ENCODE data around the gene LIPT2. TPM values are rescaled to one million over a fixed set of nuclear protein-coding genes. Genes with fewer than 3 reads are reported as not detected.

The LIPT2 gene
- polyA plus RNA-seq, 3 donors = 2.2 to 5.1 (median 4.4) TPM

- H3K9me3 ChIP-seq (replicated peaks in 1 of 2; ENCODE audit: control insufficient read depth in 1 of 2, insufficient read depth in 1 of 2, low read length in 2 of 2) = no peaks in the 10 kb centered on the region
- Mint-ChIP-seq H3K4me1 (peaks cover 21% of the 10 kb centered on the region), H3K27ac (peak overlapping the region in 1 of 7 donors; percentile 7), H3K36me3 (no peaks in the 10 kb centered on the region), H3K27me3 (ENCODE audit: low read depth in 3 of 3) (peaks cover 0 to 3% (median 0%) of the 10 kb centered on the region in 3 donors), H3K4me3 (no peak overlapping the region), H3K9me3 (peaks cover 0 to 2% (median 0%) of the 10 kb centered on the region in 7 donors)
- no peak overlapping the region for H2AFZ ChIP-seq (ENCODE audit: insufficient read depth, low read depth, low read length, poor library complexity, severe bottlenecking)
- TF ChIP-seq, protein P1, sequence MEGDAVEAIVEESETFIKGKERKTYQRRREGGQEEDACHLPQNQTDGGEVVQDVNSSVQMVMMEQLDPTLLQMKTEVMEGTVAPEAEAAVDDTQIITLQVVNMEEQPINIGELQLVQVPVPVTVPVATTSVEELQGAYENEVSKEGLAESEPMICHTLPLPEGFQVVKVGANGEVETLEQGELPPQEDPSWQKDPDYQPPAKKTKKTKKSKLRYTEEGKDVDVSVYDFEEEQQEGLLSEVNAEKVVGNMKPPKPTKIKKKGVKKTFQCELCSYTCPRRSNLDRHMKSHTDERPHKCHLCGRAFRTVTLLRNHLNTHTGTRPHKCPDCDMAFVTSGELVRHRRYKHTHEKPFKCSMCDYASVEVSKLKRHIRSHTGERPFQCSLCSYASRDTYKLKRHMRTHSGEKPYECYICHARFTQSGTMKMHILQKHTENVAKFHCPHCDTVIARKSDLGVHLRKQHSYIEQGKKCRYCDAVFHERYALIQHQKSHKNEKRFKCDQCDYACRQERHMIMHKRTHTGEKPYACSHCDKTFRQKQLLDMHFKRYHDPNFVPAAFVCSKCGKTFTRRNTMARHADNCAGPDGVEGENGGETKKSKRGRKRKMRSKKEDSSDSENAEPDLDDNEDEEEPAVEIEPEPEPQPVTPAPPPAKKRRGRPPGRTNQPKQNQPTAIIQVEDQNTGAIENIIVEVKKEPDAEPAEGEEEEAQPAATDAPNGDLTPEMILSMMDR (IDR thresholded peaks at IDR 0.05) = no peak
- no peak overlapping the region for H3K4me2 ChIP-seq (replicated peaks; ENCODE audit: extremely low read depth, low read length, poor library complexity, severe bottlenecking)
- no peak for DNase-seq
- peaks cover 15 to 26% of the 10 kb centered on the region in 2 donors for H3K4me1 ChIP-seq (ENCODE audit: control insufficient read depth in 1 of 2, insufficient read depth in 2 of 2, low read length in 2 of 2)
- no peaks in the 10 kb centered on the region for H4K20me1 ChIP-seq (ENCODE audit: insufficient read depth, low read length)
- H3K36me3 ChIP-seq (replicated peaks in 1 of 2; ENCODE audit: control insufficient read depth in 1 of 2, insufficient read depth in 2 of 2, low read length in 2 of 2) = no peaks in the 10 kb centered on the region
- intact Hi-C loops (cut with micrococcal nuclease) = no loop called here
- H3K4me3 ChIP-seq (replicated peaks in 1 of 3; ENCODE audit: low read depth in 2 of 3, low read length in 3 of 3) = no peak overlapping the region
- no peaks in the 10 kb centered on the region for H3K79me2 ChIP-seq (ENCODE audit: insufficient read depth, low read length)
- no peak overlapping the region for H3K27ac ChIP-seq (ENCODE audit: low read depth in 1 of 2, low read length in 2 of 2)
- no peaks in the 10 kb centered on the region for H3K27me3 ChIP-seq (ENCODE audit: control insufficient read depth in 2 of 2, insufficient read depth in 2 of 2, low read length in 2 of 2)
- H3K9ac ChIP-seq (ENCODE audit: insufficient read depth, low read length, poor library complexity, severe bottlenecking) = no peak overlapping the region
- 48% methylated on average over 3 of the region's 10 CpGs for WGBS (ENCODE audit: insufficient coverage)
These were observed 14.4 kb downstream of the LIPT2 start for GRCh38 chr11:74478877-74479731.

GRCh38 chr11:74476536-74476935, 17.0 kb downstream of the LIPT2 start:
- intact Hi-C loops (cut with micrococcal nuclease) = no loop called here
- Histone ChIP-seq H3K9me3 (replicated peaks in 1 of 2; ENCODE audit: control insufficient read depth in 1 of 2, insufficient read depth in 1 of 2, low read length in 2 of 2) (no peaks in the 10 kb centered on the region), H3K9ac (ENCODE audit: insufficient read depth, low read length, poor library complexity, severe bottlenecking) (no peak overlapping the region), H3K4me2 (replicated peaks; ENCODE audit: extremely low read depth, low read length, poor library complexity, severe bottlenecking) (no peak overlapping the region), H3K4me3 (replicated peaks in 1 of 3; ENCODE audit: low read depth in 2 of 3, low read length in 3 of 3) (no peak overlapping the region), H2AFZ (ENCODE audit: insufficient read depth, low read depth, low read length, poor library complexity, severe bottlenecking) (no peak overlapping the region), H4K20me1 (ENCODE audit: insufficient read depth, low read length) (no peaks in the 10 kb centered on the region), H3K79me2 (ENCODE audit: insufficient read depth, low read length) (no peaks in the 10 kb centered on the region), H3K27ac (ENCODE audit: low read depth in 1 of 2, low read length in 2 of 2) (no peak overlapping the region), H3K4me1 (ENCODE audit: control insufficient read depth in 1 of 2, insufficient read depth in 2 of 2, low read length in 2 of 2) (peaks cover 40 to 52% of the 10 kb centered on the region in 2 donors), H3K27me3 (ENCODE audit: control insufficient read depth in 2 of 2, insufficient read depth in 2 of 2, low read length in 2 of 2) (no peaks in the 10 kb centered on the region), H3K36me3 (replicated peaks in 1 of 2; ENCODE audit: control insufficient read depth in 1 of 2, insufficient read depth in 2 of 2, low read length in 2 of 2) (no peaks in the 10 kb centered on the region)
- no peak for DNase-seq
- Mint-ChIP-seq H3K36me3 (no peaks in the 10 kb centered on the region), H3K4me1 (peaks cover 44% of the 10 kb centered on the region), H3K27me3 (ENCODE audit: low read depth in 3 of 3) (peaks cover 0 to 3% (median 0%) of the 10 kb centered on the region in 3 donors), H3K9me3 (peaks cover 0 to 5% (median 3%) of the 10 kb centered on the region in 7 donors), H3K4me3 (no peak overlapping the region), H3K27ac (peak overlapping the region in 2 of 7 donors; percentile 0 to 71)
- TF ChIP-seq, protein P1 (IDR thresholded peaks at IDR 0.05) = no peak
- WGBS (ENCODE audit: insufficient coverage) = 67% methylated on average over 2 of the region's 2 CpGs

All from CD14-positive monocyte (primary cell).